H1 (cell line): ENCODE data around the gene SLC26A1. TPM values are rescaled to one million over a fixed set of nuclear protein-coding genes. Genes with fewer than 3 reads are reported as not detected.

Experiments used
- CEBPB ChIP-seq: IDR thresholded peaks from 2 replicates; pipeline ENCODE4 v1.6.1; 2012; ENCODE audit warnings: low read depth, low read length
- EZH2 ChIP-seq: fragments of 200-600 bp; sonication (generic); IDR thresholded peaks from 2 replicates; pipeline ENCODE4 v1.7.1; 2012; ENCODE audit warnings: low read depth, mild to moderate bottlenecking, moderate library complexity, low read length, inconsistent platforms; ENCODE audit not compliant: severe bottlenecking
- POU5F1 ChIP-seq: IDR thresholded peaks from 2 replicates; pipeline ENCODE4 v1.6.1; 2011; ENCODE audit warnings: low read depth, mild to moderate bottlenecking, low read length, moderate library complexity
- polyA plus RNA-seq, 7 experiments: library from polyadenylated mRNA; depleted of rRNA in 3 of 7; stranded (reverse) in 5 of 7; unstranded in 2 of 7; fragments of >200 nt in 5 of 7; fragments of 200-250 nt in 2 of 7; gene quantifications; 1 replicate in 5 of 7; 2 replicates in 1 of 7; 4 replicates in 1 of 7; pipeline versions ENCODE4 v1.2.1 to v1.2.3, GENCODE V29; 2011 to 2013; ENCODE audit warnings: missing spikeins in 2 of 7, mixed read lengths in 2 of 7
- total RNA-seq: library from RNA; stranded (reverse); fragmentation: NEBNext Ultra II Directional; extraction: Animal tissue kit (Norgen Biotek cat#: 25700); gene quantifications from 2 replicates; pipeline ENCODE4 v1.2.1, GENCODE V29; 2021

SLC26A1 gene
- total and polyA plus RNA-seq, 2 of the 8 experiments (the other 6 are each of a cell fraction or from before 2014, with no cell fraction given), result 0.11 TPM; not detected in 1

- no peak for TF ChIP-seq POU5F1
- no peak for TF ChIP-seq EZH2
- TF ChIP-seq CEBPB, result no peak
These were observed 37.9 kb downstream of the SLC26A1 start (continued) for GRCh38 chr4:955161-955921.
